ENCODE measurements around the gene IFIT2. TPM values are rescaled to one million over a fixed set of nuclear protein-coding genes. Genes with fewer than 3 reads are reported as not detected.

Gene IFIT2
- total and polyA plus RNA-seq, 2 experiments from 2014 or later: 0.10 TPM; not detected in 1

- Histone ChIP-seq H2AFZ (0 out of 2 replicates have a peak overlapping the region, but pooled peaks have one; percentile 72), H3K36me3 (ENCODE audit: insufficient read depth) (no peaks in the 10 kb centered on the region), H3F3A (replicated peaks; ENCODE audit: low read depth) (no peaks in the 10 kb centered on the region), H4K20me1 (replicated peaks; ENCODE audit: insufficient read depth) (no peaks in the 10 kb centered on the region), H3K4me2 (no peak overlapping the region), H3K27me3 (ENCODE audit: insufficient read depth) (no peaks in the 10 kb centered on the region), H3K4me1 (ENCODE audit: insufficient read depth) (0 out of 2 replicates have a peak, but pooled peaks cover 5% of the 10 kb centered on the region), H3K27ac (ENCODE audit: low read depth) (no peak overlapping the region), H3K4me3 (no peak overlapping the region), H3K9me2 (ENCODE audit: insufficient read depth) (no peaks in the 10 kb centered on the region), H3K79me2 (replicated peaks; ENCODE audit: insufficient read depth) (no peaks in the 10 kb centered on the region)
- Mint-ChIP-seq H3K27ac (no peak overlapping the region), H3K9me3 (no peaks in the 10 kb centered on the region), H3K36me3 (ENCODE audit: low read depth) (no peaks in the 10 kb centered on the region), H3K27me3 (ENCODE audit: insufficient read depth, low read depth, poor library complexity) (peaks cover 1% of the 10 kb centered on the region), H3K4me1 (peaks cover 5% of the 10 kb centered on the region; the same call in 2 of the 3 replicates), H3K4me3 (no peak overlapping the region)
- peak; percentile 83 for ATAC-seq
- DNase-seq (ENCODE audit: low spot score): peak; percentile 25
- TF ChIP-seq CREB1 (CRISPR knock-in tag; IDR thresholded peaks at IDR 0.05; ENCODE audit: low read depth): no peak
- no peak for TF ChIP-seq POLR2AphosphoS5 (IDR thresholded peaks at IDR 0.05; ENCODE audit: low read depth)
- no peak for TF ChIP-seq ZNF462 (CRISPR knock-in tag; IDR thresholded peaks at IDR 0.05)
- TF ChIP-seq CTCF (conservative IDR thresholded peaks at IDR 0.05; ENCODE audit: low read depth in 2 of 2): no peak
- no peak for TF ChIP-seq EZH2phosphoT487 (IDR thresholded peaks at IDR 0.05; ENCODE audit: unreplicated experiment)
- TF ChIP-seq ZNF114 (CRISPR knock-in tag; IDR thresholded peaks at IDR 0.05): no peak
- no peak for TF ChIP-seq REST (IDR thresholded peaks at IDR 0.05; ENCODE audit: unreplicated experiment)
- no peak for TF ChIP-seq ZNF331 (CRISPR knock-in tag; IDR thresholded peaks at IDR 0.05; ENCODE audit: low read depth)
- no peak for TF ChIP-seq JUNB (IDR thresholded peaks at IDR 0.05; ENCODE audit: unreplicated experiment)
- TF ChIP-seq NANOG (IDR thresholded peaks at IDR 0.05; ENCODE audit: borderline replicate concordance): no peak
- TF ChIP-seq EZH2 (IDR thresholded peaks at IDR 0.05; ENCODE audit: low read depth, unreplicated experiment): no peak
- no peak for TF ChIP-seq ETS1 (IDR thresholded peaks at IDR 0.05)
- no peak for TF ChIP-seq STAT1 (IDR thresholded peaks at IDR 0.05; ENCODE audit: unreplicated experiment)
These were observed 8.4 kb downstream of the IFIT2 start for GRCh38 chr10:89310056-89310893.

Data from GM23338 (cell line).